ENCODE data around the gene TRMU.

TRMU gene

GRCh38 chr22:46406349-46406748, 70.8 kb downstream of the TRMU start:
- TF ChIP-seq NFIC (IDR thresholded peaks at IDR 0.05) (no peak), FOXM1 (IDR thresholded peaks at IDR 0.05; ENCODE audit: borderline replicate concordance, low read depth) (no peak), TAF1 (IDR thresholded peaks at IDR 0.05; ENCODE audit: low read depth) (no peak), CEBPB (IDR thresholded peaks at IDR 0.05) (no peak), TCF12 (IDR thresholded peaks at IDR 0.05; ENCODE audit: low read depth) (no peak), TEAD4 (IDR thresholded peaks at IDR 0.05) (no peak), ZBTB7A (IDR thresholded peaks at IDR 0.05; ENCODE audit: low read depth) (no peak), REST (IDR thresholded peaks at IDR 0.05; ENCODE audit: low read depth) (no peak), USF1 (IDR thresholded peaks at IDR 0.05) (no peak), YY1 (IDR thresholded peaks at IDR 0.05; ENCODE audit: low read depth) (no peak), EP300 (IDR thresholded peaks at IDR 0.05; ENCODE audit: borderline replicate concordance) (no peak), CREB1 (IDR thresholded peaks at IDR 0.05; ENCODE audit: low read depth) (no peak), RAD21 (IDR thresholded peaks at IDR 0.05; ENCODE audit: low read depth) (no peak), MAX (IDR thresholded peaks at IDR 0.05) (no peak), EGR1 (IDR thresholded peaks at IDR 0.05) (no peak)

- no peak for TF ChIP-seq USF1 (IDR thresholded peaks at IDR 0.05)
- TF ChIP-seq FOXM1 (IDR thresholded peaks at IDR 0.05; ENCODE audit: borderline replicate concordance, low read depth): no peak
- no peak for TF ChIP-seq CREB1 (IDR thresholded peaks at IDR 0.05; ENCODE audit: low read depth)
- no peak for TF ChIP-seq REST (IDR thresholded peaks at IDR 0.05; ENCODE audit: low read depth)
- TF ChIP-seq ZBTB7A (IDR thresholded peaks at IDR 0.05; ENCODE audit: low read depth): no peak
- TF ChIP-seq TEAD4 (IDR thresholded peaks at IDR 0.05): no peak
- no peak for TF ChIP-seq RAD21 (IDR thresholded peaks at IDR 0.05; ENCODE audit: low read depth)
- no peak for TF ChIP-seq MAX (IDR thresholded peaks at IDR 0.05)
- no peak for TF ChIP-seq EGR1 (IDR thresholded peaks at IDR 0.05)
- no peak for TF ChIP-seq CEBPB (IDR thresholded peaks at IDR 0.05)
Measured at GRCh38 chr22:46406791-46407190, 71.3 kb downstream of the TRMU start.

All from Ishikawa (cell line).